ENCODE measurements around the gene CRYL1.

DNA sequence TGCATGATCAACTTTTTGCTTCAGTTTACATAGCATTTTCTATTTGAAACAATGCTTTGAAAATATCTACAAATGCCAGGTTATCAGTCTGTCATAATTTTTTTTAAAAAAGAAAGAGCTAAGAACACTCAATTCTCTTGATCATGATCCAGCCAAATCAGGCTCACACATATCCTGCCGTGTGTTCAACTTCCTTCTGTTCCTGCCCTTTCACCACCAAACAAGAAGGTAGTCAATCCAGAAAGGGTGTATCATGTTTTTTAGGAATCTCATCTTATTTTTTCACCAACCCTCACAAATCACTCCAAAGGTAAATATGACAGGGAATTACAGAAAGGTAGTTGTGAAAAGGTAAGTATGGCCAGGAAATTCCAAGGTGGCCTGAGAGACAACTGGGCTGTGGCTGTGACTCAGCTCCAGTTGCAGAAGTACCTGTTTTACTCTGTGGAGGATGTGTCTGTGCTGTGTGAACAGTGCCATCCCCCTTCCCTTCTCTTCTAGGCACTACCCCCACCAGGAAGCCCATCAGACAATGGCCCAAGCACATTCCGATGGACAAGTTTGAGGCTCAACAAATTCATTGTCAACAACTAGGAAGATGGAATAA is 154.7 kb downstream of the CRYL1 start:
- TF ChIP-seq POLR2A (IDR thresholded peaks at IDR 0.05; ENCODE audit: extremely low read depth, insufficient read length) (no peak), CTCF (IDR thresholded peaks at IDR 0.05; ENCODE audit: low read depth, low read length) (no peak), MAX (IDR thresholded peaks at IDR 0.05; ENCODE audit: low read depth, low read length) (no peak)

Data from NB4 (cell line).